HCT116 (cell line): ENCODE measurements around the gene GRIN1. TPM values are rescaled to one million over a fixed set of nuclear protein-coding genes. Genes with fewer than 3 reads are reported as not detected.

ENCODE experiments used
- ATAC-seq: fragments of 200-7000 bp; cut with Tn5 transposase; 2 replicates; pipeline ENCODE4 v1.9.1; 2020; ENCODE audit warnings: mild to moderate bottlenecking, moderate library complexity
- BruUV-seq: library from RNA; stranded (reverse); fragments of 400-500 nt; replicated peaks from 2 replicates; lab custom pipeline; 2021; lab: Mats Ljungman, UMichigan
- CTCF ChIA-PET: fragments of 300-600 bp; sonication (Branson Sonifier 250); formaldehyde crosslinking; loops from one replicate; lab custom pipeline; 2021; ENCODE audit warnings: antibody characterized with exemption; lab: Charles Lee
- POLR2A ChIA-PET: fragments of 300-600, 350-600 bp; sonication (Branson Sonifier 250); formaldehyde crosslinking; loops from one replicate; lab custom pipeline; 2021; ENCODE audit warnings: antibody characterized with exemption; lab: Charles Lee
- RAD21 ChIA-PET, 2 experiments: fragments of 300-600 bp; sonication (Branson Sonifier 250); formaldehyde crosslinking; loops; one replicate each; lab custom pipeline; 2023; ENCODE audit warnings: low total read pairs in 2 of 2; ENCODE audit not compliant: uncharacterized antibody in 2 of 2, unreplicated experiment in 2 of 2, low non-redundant PET in 1 of 2; lab: Charles Lee
- DNase-seq: peaks from one replicate; pipeline ENCODE4 v3.0.0-alpha.2; 2010; ENCODE audit warnings: low read depth, low spot score
- H2AFZ ChIP-seq: fragments of 200-600 bp; shearing (Covaris generic), sonication (generic); 2 replicates; pipeline ENCODE4 v1.6.1; 2017; ENCODE audit warnings: low read depth, mixed run types, mixed read lengths, antibody characterized with exemption, low read length; ENCODE audit not compliant: poor library complexity, severe bottlenecking
- H3K27ac ChIP-seq: 2 replicates; pipeline ENCODE4 v1.5.1; 2012; ENCODE audit warnings: low read depth, low read length
- H3K27me3 ChIP-seq: fragments of 200-600 bp; sonication (generic); 2 replicates; pipeline ENCODE4 v1.6.1; 2016; ENCODE audit warnings: mixed run types, low read length, mixed read lengths; ENCODE audit not compliant: insufficient read depth
- H3K36me3 ChIP-seq, 2 experiments: fragments of 200-500 bp in 1 of 2; fragments of 200-600 bp in 1 of 2; sonication (Bioruptor generic) in 1 of 2; sonication (generic) in 1 of 2; 2 replicates each; pipeline versions ENCODE4 v1.5.1 to v1.6.1; 2014 to 2016; ENCODE audit warnings: low read length in 2 of 2, inconsistent platforms in 1 of 2, mixed read lengths in 1 of 2, mixed run types in 1 of 2; ENCODE audit not compliant: insufficient read depth in 2 of 2, control insufficient read depth in 1 of 2
- H3K4me1 ChIP-seq, 2 experiments: fragments of 200-600 bp in 1 of 2; sonication (generic) in 1 of 2; 2 replicates each; pipeline versions ENCODE4 v1.5.1 to v1.6.1; 2012 to 2017; ENCODE audit warnings: low read length in 2 of 2, inconsistent platforms in 1 of 2, mild to moderate bottlenecking in 1 of 2, mixed read lengths in 1 of 2, mixed run types in 1 of 2, moderate library complexity in 1 of 2; ENCODE audit not compliant: insufficient read depth in 2 of 2, control insufficient read depth in 1 of 2
- H3K4me2 ChIP-seq: fragments of 200-600 bp; sonication (generic); 2 replicates; pipeline ENCODE4 v1.6.1; 2017; ENCODE audit warnings: mixed run types, low read length, mixed read lengths
- H3K4me3 ChIP-seq, 2 experiments: fragments of 200-600 bp in 1 of 2; sonication (generic) in 1 of 2; replicated peaks in 1 of 2; 2 replicates each; pipeline ENCODE4 v1.5.1; 2011 to 2016; ENCODE audit warnings: low read length in 2 of 2, control low read depth in 1 of 2, low read depth in 1 of 2, mild to moderate bottlenecking in 1 of 2, mixed read lengths in 1 of 2, mixed run types in 1 of 2
- H3K79me2 ChIP-seq: fragments of 200-600 bp; sonication (generic); 2 replicates; pipeline ENCODE4 v1.6.1; 2017; ENCODE audit warnings: mild to moderate bottlenecking, mixed run types, low read length, moderate library complexity, mixed read lengths; ENCODE audit not compliant: insufficient read depth
- H3K9ac ChIP-seq: fragments of 200-600 bp; sonication (generic); 2 replicates; pipeline ENCODE4 v1.6.1; 2016; ENCODE audit warnings: low read length, mixed read lengths
- H3K9me2 ChIP-seq: fragments of 200-600 bp; sonication (generic), shearing (Covaris generic); 2 replicates; pipeline ENCODE4 v1.6.1; 2017; ENCODE audit warnings: mixed run types, mild to moderate bottlenecking, moderate library complexity; ENCODE audit not compliant: insufficient read depth
- H3K9me3 ChIP-seq, 2 experiments: fragments of 200-500 bp in 1 of 2; fragments of 200-600 bp in 1 of 2; sonication (Bioruptor generic) in 1 of 2; sonication (generic) in 1 of 2; 2 replicates each; pipeline ENCODE4 v1.6.1; 2014 to 2017; ENCODE audit warnings: low read length in 2 of 2, mixed read lengths in 2 of 2, inconsistent platforms in 1 of 2, low read depth in 1 of 2, mild to moderate bottlenecking in 1 of 2, mixed run types in 1 of 2, moderate library complexity in 1 of 2; ENCODE audit not compliant: control insufficient read depth in 1 of 2, insufficient read depth in 1 of 2
- H4K20me1 ChIP-seq: fragments of 200-600 bp; sonication (generic), shearing (Covaris generic); 2 replicates; pipeline ENCODE4 v1.6.1; 2017; ENCODE audit warnings: mixed run types, mild to moderate bottlenecking, moderate library complexity; ENCODE audit not compliant: insufficient read depth
- CBX3 ChIP-seq: IDR thresholded peaks from 2 replicates; pipeline ENCODE4 v1.6.1; 2012; ENCODE audit warnings: low read depth
- CEBPB ChIP-seq: IDR thresholded peaks from 2 replicates; pipeline ENCODE4 v1.6.1; 2012; ENCODE audit warnings: low read depth
- EGR1 ChIP-seq: IDR thresholded peaks from 2 replicates; pipeline ENCODE4 v1.6.1; 2012; ENCODE audit warnings: low read depth
- ELF1 ChIP-seq: IDR thresholded peaks from 2 replicates; pipeline ENCODE4 v1.6.1; 2012; ENCODE audit warnings: low read depth, borderline replicate concordance
- EZH2 ChIP-seq: fragments of 200-600 bp; sonication (generic); IDR thresholded peaks from 2 replicates; pipeline ENCODE4 v1.6.1; 2017; ENCODE audit warnings: antibody characterized with exemption, mixed run types
- EZH2phosphoT487 ChIP-seq: fragments of 200-600 bp; IDR thresholded peaks from 2 replicates; pipeline ENCODE4 v1.6.1; 2018; ENCODE audit warnings: antibody characterized with exemption, borderline replicate concordance
- FOSL1 ChIP-seq: IDR thresholded peaks from 2 replicates; pipeline ENCODE4 v1.6.1; 2012; ENCODE audit warnings: low read depth
- JUND ChIP-seq: IDR thresholded peaks from 2 replicates; pipeline ENCODE4 v1.6.1; 2012
- POLR2A ChIP-seq: IDR thresholded peaks from 2 replicates; pipeline ENCODE4 v1.7.0; 2011; ENCODE audit warnings: borderline replicate concordance; ENCODE audit not compliant: insufficient read depth, insufficient read length; ENCODE audit errors: extremely low read depth
- RAD21 ChIP-seq: IDR thresholded peaks from 2 replicates; pipeline ENCODE4 v1.6.1; 2012; ENCODE audit warnings: low read depth, mild to moderate bottlenecking
- REST ChIP-seq: IDR thresholded peaks from 2 replicates; pipeline ENCODE4 v1.6.1; 2012; ENCODE audit warnings: low read depth
- SIN3A ChIP-seq: IDR thresholded peaks from 2 replicates; pipeline ENCODE4 v1.6.1; 2012; ENCODE audit warnings: low read depth
- SP1 ChIP-seq: IDR thresholded peaks from 2 replicates; pipeline ENCODE4 v1.6.1; 2012; ENCODE audit warnings: low read depth
- TCF7L2 ChIP-seq: IDR thresholded peaks from 2 replicates; pipeline ENCODE4 v1.7.0; 2011; ENCODE audit warnings: borderline replicate concordance, inconsistent platforms; ENCODE audit not compliant: insufficient read depth, insufficient read length; ENCODE audit errors: extremely low read depth
- ZFX ChIP-seq: fragments of 450-650 bp; IDR thresholded peaks from 2 replicates; pipeline ENCODE4 v1.6.1; 2017
- ZNF274 ChIP-seq: fragments of 200-500 bp; sonication (Bioruptor generic); IDR thresholded peaks from 2 replicates; pipeline ENCODE4 v1.6.1; 2014; ENCODE audit warnings: mild to moderate bottlenecking, low read depth, low read length, inconsistent platforms
- intact Hi-C: fragments of 100-400 bp; cut with micrococcal nuclease; formaldehyde crosslinking; loops from 2 replicates; pipeline ENCODE4 v1.10.0; 2022
- total RNA-seq: library from RNA; stranded (reverse); gene quantifications from one replicate; pipeline ENCODE4 v1.2.1, GENCODE V29; 2021; ENCODE audit not compliant: unreplicated experiment
- TF ChIP-seq, protein P1 (sequence below): IDR thresholded peaks from 2 replicates; pipeline ENCODE4 v1.6.1; 2012

Gene GRIN1
- total RNA-seq, 1 experiment from 2014 or later, result 23.1 TPM

DNA sequence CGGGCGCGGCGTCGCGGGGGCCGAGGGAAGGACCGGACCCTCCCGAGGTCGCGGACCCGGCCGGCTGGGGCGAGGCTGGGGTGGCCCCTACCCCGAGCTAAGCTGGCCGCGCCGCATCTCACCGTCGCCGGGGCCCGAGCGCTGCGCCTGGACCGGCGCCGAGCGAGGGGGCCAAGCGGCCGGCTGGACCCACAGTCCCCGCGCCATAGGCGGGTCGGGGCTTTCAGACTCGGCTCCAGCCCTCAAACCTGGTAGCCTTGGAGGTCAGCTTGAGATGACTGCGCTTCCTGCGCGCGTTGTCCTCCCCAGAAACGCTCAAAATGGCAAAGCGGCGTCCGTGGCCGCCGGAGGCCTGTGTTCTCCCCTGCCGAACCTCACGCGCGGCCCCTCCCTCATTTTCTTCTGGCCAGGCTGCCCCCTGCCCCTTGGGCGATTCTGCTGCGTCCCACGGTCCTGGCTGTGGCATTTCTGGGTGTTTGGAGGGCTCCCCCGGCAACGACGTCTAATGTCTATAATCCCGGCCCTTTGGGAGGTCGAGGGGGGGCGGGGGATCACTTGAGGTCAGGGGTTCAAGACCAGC is 8.7 kb upstream of the GRIN1 start:
- intact Hi-C loops, result no loop called here
- no peak for DNase-seq
- H3K9ac ChIP-seq, result 0 out of 2 replicates have a peak overlapping the region, but pooled peaks have one; percentile 97
- 0 out of 2 replicates have a peak, but pooled peaks cover 3% of the 10 kb centered on the region for H4K20me1 ChIP-seq
- ATAC-seq, result no peak
- H3K4me2 ChIP-seq, result peak overlapping the region; percentile 86
- peak overlapping the region; percentile 89 for H3K27ac ChIP-seq
- POLR2A ChIA-PET, result interaction anchor here (0.9 to 1.6 kb wide), 5 partner anchors 20 to 97 kb away, joined by 3 to 20 read pairs (median 4); partner anchors contain the start of genes MAN1B1, RNF224 and TPRN
- no peaks in the 10 kb centered on the region for H3K9me3 ChIP-seq
- TF ChIP-seq JUND, result no peak
- no peak for TF ChIP-seq POLR2A
- TF ChIP-seq RAD21, result no peak
- no peak for TF ChIP-seq EZH2
- TF ChIP-seq SIN3A, result no peak
- no peak for TF ChIP-seq SP1
- TF ChIP-seq EZH2phosphoT487, result no peak
- TF ChIP-seq FOSL1, result no peak
- TF ChIP-seq, protein P1, sequence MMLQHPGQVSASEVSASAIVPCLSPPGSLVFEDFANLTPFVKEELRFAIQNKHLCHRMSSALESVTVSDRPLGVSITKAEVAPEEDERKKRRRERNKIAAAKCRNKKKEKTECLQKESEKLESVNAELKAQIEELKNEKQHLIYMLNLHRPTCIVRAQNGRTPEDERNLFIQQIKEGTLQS, result no peak
- no peak for TF ChIP-seq ZNF274
- TF ChIP-seq CEBPB, result no peak
- TF ChIP-seq ZFX, result no peak
- TF ChIP-seq CBX3, result no peak
- no peak for TF ChIP-seq TCF7L2
- no peak for TF ChIP-seq ELF1
- no peak for TF ChIP-seq EGR1
- TF ChIP-seq REST, result no peak
- TF ChIP-seq, all 23 proteins: peak for 0
- Histone ChIP-seq H3K4me3 (peak overlapping the region; percentile 85 to 94; a peak in 3 of 4 replicates), H3K36me3 (no peaks in the 10 kb centered on the region), H3K27me3 (no peaks in the 10 kb centered on the region), H3K79me2 (peaks cover 31% of the 10 kb centered on the region), H2AFZ (no peak overlapping the region), H3K9me2 (no peaks in the 10 kb centered on the region), H3K4me1 (peaks cover 28 to 42% of the 10 kb centered on the region in 2 experiments)
- BruUV-seq, result no TSS peak
- ChIA-PET RAD21 (interaction anchor here in 1 of 2 experiments (0.6 to 1.0 kb wide), 3 partner anchors 21 to 106 kb away, joined by 3 read pairs; partner anchors contain the start of gene RNF224), CTCF (interaction anchor here (0.9 to 3.3 kb wide), 5 partner anchors 20 to 106 kb away, joined by 3 to 21 read pairs (median 8); partner anchors contain the start of gene RNF224)
